GM12892 (cell line): ENCODE measurements around the gene APBB2.

Experiments
- POLR2A ChIP-seq: IDR thresholded peaks from 2 replicates; pipeline ENCODE4 v1.6.1; 2011; ENCODE audit warnings: low read depth, low read length, control low read depth
- POLR2AphosphoS5 ChIP-seq: IDR thresholded peaks from 2 replicates; pipeline ENCODE4 v1.6.1; 2011; ENCODE audit warnings: low read depth, low read length, control low read depth

DNA sequence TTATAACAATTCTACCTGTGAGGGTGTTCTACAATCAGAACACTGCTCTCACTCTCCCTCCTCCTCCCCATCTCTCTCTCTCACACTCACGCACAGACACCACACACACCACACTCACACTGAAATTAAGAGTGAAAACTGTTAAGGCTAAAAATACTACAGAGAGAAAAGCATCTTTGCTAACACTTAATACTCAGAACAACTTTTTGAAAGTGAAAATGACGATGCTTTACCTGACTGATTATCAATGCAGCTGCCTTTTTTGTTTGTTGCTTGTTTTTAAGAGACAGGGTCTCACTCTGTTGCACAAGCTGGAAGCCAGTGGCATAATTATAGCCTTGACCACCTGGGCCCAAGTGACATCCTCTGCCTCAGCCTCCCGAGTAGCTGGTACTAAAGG is 222.4 kb downstream of the APBB2 start:
- no peak for TF ChIP-seq POLR2A
- TF ChIP-seq POLR2AphosphoS5 = no peak
